ENCODE data around the gene ZNF529.
"Not testable (repeated sequence)": the region's sequence is repeated elsewhere in the genome, so short reads cannot be mapped to it uniquely, and the experiment has no call there.

The ZNF529 gene

GRCh38 chr19:36573020-36573894 lies at the start of gene ZNF529:
TSS of gene ZNF529 (minus strand) at chr19:36573292. CDS start at chr19:36572346, 946 bp downstream.
- ATAC-seq (peak; percentile 97), DNase-seq (peak; percentile 80)
- H3K27ac Mint-ChIP-seq: peak within 1 kb of the TSS; percentile 92
- peaks cover 79% of the 10 kb centered on the region for H3K36me3 Mint-ChIP-seq (ENCODE audit: low read depth)
- peak within 1 kb of the TSS; percentile 90 for H3K4me3 Mint-ChIP-seq
- peaks cover 33% of the 10 kb centered on the region for H3K9me3 Mint-ChIP-seq
- peaks cover 36% of the 10 kb centered on the region for H3K4me1 Mint-ChIP-seq
- no peaks in the 10 kb centered on the region for H3K27me3 Mint-ChIP-seq

GRCh38 chr19:36605877-36606478 lies 32.9 kb upstream of the ZNF529 start:
- H3K9me3 Mint-ChIP-seq: peaks cover 32% of the 10 kb centered on the region
- peaks cover 18% of the 10 kb centered on the region for H3K4me1 Mint-ChIP-seq
- no peak for DNase-seq
- peaks cover 56% of the 10 kb centered on the region for H3K36me3 Mint-ChIP-seq (ENCODE audit: low read depth)
- H3K4me3 Mint-ChIP-seq: peak overlapping the region; percentile 94
- peak overlapping the region; percentile 95 for H3K27ac Mint-ChIP-seq
- H3K27me3 Mint-ChIP-seq: peaks cover 2% of the 10 kb centered on the region
- ATAC-seq: no peak

GRCh38 chr19:36605101-36605876 lies 32.2 kb upstream of the ZNF529 start, which contains the start of gene ZNF382:
TSS of gene ZNF382 (plus strand) at chr19:36605313. CDS start at chr19:36609915, 4,602 bp downstream.
- H3K4me1 Mint-ChIP-seq: peaks cover 18% of the 10 kb centered on the region
- ATAC-seq (peak; percentile 82), DNase-seq (peak; percentile 88)
- peak within 1 kb of the TSS; percentile 94 for H3K4me3 Mint-ChIP-seq
- H3K36me3 Mint-ChIP-seq (ENCODE audit: low read depth): peaks cover 53% of the 10 kb centered on the region
- peaks cover 32% of the 10 kb centered on the region for H3K9me3 Mint-ChIP-seq
- peak within 1 kb of the TSS; percentile 95 for H3K27ac Mint-ChIP-seq
- peaks cover 2% of the 10 kb centered on the region for H3K27me3 Mint-ChIP-seq

- Mint-ChIP-seq H3K4me1 (peaks cover 18% of the 10 kb centered on the region), H3K27me3 (peaks cover 2% of the 10 kb centered on the region), H3K9me3 (peaks cover 34% of the 10 kb centered on the region), H3K27ac (peak overlapping the region; percentile 95), H3K36me3 (ENCODE audit: low read depth) (peaks cover 49% of the 10 kb centered on the region), H3K4me3 (peak overlapping the region; percentile 94)
- DNase-seq: peak; percentile 86
- peak; percentile 98 for ATAC-seq
Measured at GRCh38 chr19:36604656-36605100, 31.6 kb upstream of the ZNF529 start.

GRCh38 chr19:36602681-36603080 lies 29.6 kb upstream of the ZNF529 start:
- H3K4me3 Mint-ChIP-seq, DNase-seq, H3K27ac Mint-ChIP-seq, ATAC-seq, H3K27me3 Mint-ChIP-seq: not testable (repeated sequence)
- Mint-ChIP-seq H3K9me3 (peaks cover 29% of the 10 kb centered on the region), H3K4me1 (peaks cover 18% of the 10 kb centered on the region), H3K36me3 (ENCODE audit: low read depth) (peaks cover 46% of the 10 kb centered on the region)

- ATAC-seq (no peak), DNase-seq (no peak)
- no peak overlapping the region for H3K4me3 Mint-ChIP-seq
- no peak overlapping the region for H3K27ac Mint-ChIP-seq
- peaks cover 9% of the 10 kb centered on the region for H3K4me1 Mint-ChIP-seq
- no peaks in the 10 kb centered on the region for H3K27me3 Mint-ChIP-seq
- peaks cover 85% of the 10 kb centered on the region for H3K36me3 Mint-ChIP-seq (ENCODE audit: low read depth)
- H3K9me3 Mint-ChIP-seq: peaks cover 45% of the 10 kb centered on the region
Measured at GRCh38 chr19:36579255-36579654, 6.2 kb upstream of the ZNF529 start.

- peaks cover 21% of the 10 kb centered on the region for H3K4me1 Mint-ChIP-seq
- ATAC-seq (no peak), DNase-seq (no peak)
- H3K4me3 Mint-ChIP-seq: no peak overlapping the region
- no peaks in the 10 kb centered on the region for H3K27me3 Mint-ChIP-seq
- peaks cover 40% of the 10 kb centered on the region for H3K9me3 Mint-ChIP-seq
- peaks cover 83% of the 10 kb centered on the region for H3K36me3 Mint-ChIP-seq (ENCODE audit: low read depth)
- H3K27ac Mint-ChIP-seq: no peak overlapping the region
Measured at GRCh38 chr19:36577271-36577996, 4.3 kb upstream of the ZNF529 start.

GRCh38 chr19:36574741-36575140 lies 1.6 kb upstream of the ZNF529 start:
- peaks cover 78% of the 10 kb centered on the region for H3K36me3 Mint-ChIP-seq (ENCODE audit: low read depth)
- peak overlapping the region; percentile 44 for H3K27ac Mint-ChIP-seq
- no peaks in the 10 kb centered on the region for H3K27me3 Mint-ChIP-seq
- H3K4me1 Mint-ChIP-seq: peaks cover 29% of the 10 kb centered on the region
- peak overlapping the region; percentile 90 for H3K4me3 Mint-ChIP-seq
- no peak for ATAC-seq
- DNase-seq: no peak
- peaks cover 31% of the 10 kb centered on the region for H3K9me3 Mint-ChIP-seq

GRCh38 chr19:36573895-36574720 lies 1.0 kb upstream of the ZNF529 start:
- peaks cover 79% of the 10 kb centered on the region for H3K36me3 Mint-ChIP-seq (ENCODE audit: low read depth)
- ATAC-seq (no peak), DNase-seq (no peak)
- peaks cover 29% of the 10 kb centered on the region for H3K9me3 Mint-ChIP-seq
- no peaks in the 10 kb centered on the region for H3K27me3 Mint-ChIP-seq
- H3K4me3 Mint-ChIP-seq: peak overlapping the region; percentile 90
- peak overlapping the region; percentile 92 for H3K27ac Mint-ChIP-seq
- H3K4me1 Mint-ChIP-seq: peaks cover 31% of the 10 kb centered on the region

GRCh38 chr19:36572593-36573019 lies 486 bp downstream of the ZNF529 start:
- peak overlapping the region; percentile 90 for H3K4me3 Mint-ChIP-seq
- peaks cover 36% of the 10 kb centered on the region for H3K4me1 Mint-ChIP-seq
- H3K27me3 Mint-ChIP-seq: no peaks in the 10 kb centered on the region
- ATAC-seq: no peak
- H3K36me3 Mint-ChIP-seq (ENCODE audit: low read depth): peaks cover 81% of the 10 kb centered on the region
- H3K27ac Mint-ChIP-seq: peak overlapping the region; percentile 92
- DNase-seq: no peak
- H3K9me3 Mint-ChIP-seq: peaks cover 38% of the 10 kb centered on the region

GRCh38 chr19:36564391-36564790 lies 8.7 kb downstream of the ZNF529 start:
- Mint-ChIP-seq H3K36me3 (ENCODE audit: low read depth) (peaks cover 97% of the 10 kb centered on the region), H3K4me1 (peaks cover 6% of the 10 kb centered on the region), H3K4me3 (no peak overlapping the region), H3K9me3 (peaks cover 67% of the 10 kb centered on the region), H3K27ac (no peak overlapping the region), H3K27me3 (no peaks in the 10 kb centered on the region)
- DNase-seq (no peak), ATAC-seq (no peak)

- H3K27me3 Mint-ChIP-seq: no peaks in the 10 kb centered on the region
Measured at GRCh38 chr19:36547001-36547732, 25.9 kb downstream of the ZNF529 start.

More at GRCh38 chr19:36547001-36547732, 25.9 kb downstream of the ZNF529 start:
- ATAC-seq (no peak), DNase-seq (no peak)
- Mint-ChIP-seq H3K4me3 (no peak overlapping the region), H3K9me3 (peaks cover 81% of the 10 kb centered on the region), H3K4me1 (no peaks in the 10 kb centered on the region), H3K27ac (no peak overlapping the region), H3K36me3 (ENCODE audit: low read depth) (peaks cover 96% of the 10 kb centered on the region)

Measured in activated naive CD8-positive, alpha-beta T cell treated with anti-CD3 and anti-CD28 coated beads, Interleukin-2, amount 50 U/mL, for 24 hours (primary cell).